HepG2 (cell line): ENCODE results near the gene VAV2. TPM values are rescaled to one million over a fixed set of nuclear protein-coding genes. Genes with fewer than 3 reads are reported as not detected.

Experiments used
- ATAC-seq: fragments of 200-7000 bp; cut with Tn5 transposase; 3 replicates; pipeline ENCODE4 v1.9.1; 2020; ENCODE audit warnings: mild to moderate bottlenecking, moderate library complexity
- BruUV-seq: library from RNA; stranded (reverse); fragments of 400-500 nt; replicated peaks from 2 replicates; lab custom pipeline; 2021; lab: Mats Ljungman, UMichigan
- CTCF ChIA-PET: fragments of 300-600 bp; formaldehyde crosslinking; extraction: SDS; loops from one replicate; lab custom pipeline; 2021; ENCODE audit warnings: low total read pairs, inconsistent platforms, low intra/inter-chr PET ratio; lab: Yijun Ruan, JAX
- POLR2A ChIA-PET: fragments of 350-600 bp; sonication (Branson Sonifier 250); formaldehyde crosslinking; loops from one replicate; lab custom pipeline; 2020; ENCODE audit warnings: antibody characterized with exemption, inconsistent platforms; lab: Yijun Ruan, JAX
- DNase-seq: peaks from one replicate; pipeline ENCODE4 v3.0.0-alpha.2; 2015; ENCODE audit warnings: low spot score
- FAIRE-seq: peaks from 3 replicates; lab custom pipeline; 2011; peaks lifted over from hg19 to GRCh38; lab: Jason Lieb, UNC
- H2AFZ ChIP-seq: one replicate; pipeline ENCODE4 v1.6.1; 2011; ENCODE audit warnings: low read length, inconsistent platforms
- H3K27ac ChIP-seq: fragments of 300-600 bp; 3 replicates; pipeline ENCODE4 v1.8.0; 2011; ENCODE audit warnings: mixed run types, mild to moderate bottlenecking, mixed read lengths, low read length, inconsistent platforms; ENCODE audit not compliant: insufficient read depth; ENCODE audit errors: extremely low read length
- H3K27me3 ChIP-seq, 2 experiments: fragments of 200-600 bp in 1 of 2; 2 replicates in 1 of 2; 3 replicates in 1 of 2; pipeline versions ENCODE4 v1.6.0 to v1.8.0; 2011; ENCODE audit warnings: low read length in 2 of 2, mild to moderate bottlenecking in 2 of 2, moderate library complexity in 2 of 2, inconsistent platforms in 1 of 2; ENCODE audit not compliant: insufficient read depth in 2 of 2, control insufficient read depth in 1 of 2
- H3K36me3 ChIP-seq, 2 experiments: fragments of 200-600 bp in 1 of 2; replicated peaks in 1 of 2; 2 replicates in 1 of 2; 3 replicates in 1 of 2; pipeline versions ENCODE4 v1.5.1 to v1.8.0; 2011; ENCODE audit warnings: low read length in 2 of 2, inconsistent platforms in 1 of 2; ENCODE audit not compliant: insufficient read depth in 2 of 2, control insufficient read depth in 1 of 2
- H3K4me1 ChIP-seq: 2 replicates; pipeline ENCODE4 v1.5.1; 2012; ENCODE audit warnings: low read length, inconsistent platforms; ENCODE audit not compliant: insufficient read depth
- H3K4me2 ChIP-seq: 2 replicates; pipeline ENCODE4 v1.6.0; 2011; ENCODE audit warnings: low read depth, low read length, inconsistent platforms
- H3K4me3 ChIP-seq, 3 experiments: fragments of 200-600 bp in 1 of 3; sonication (generic), shearing (Covaris generic) in 1 of 3; replicated peaks in 1 of 3; 2 replicates each; pipeline ENCODE4 v1.5.1; 2011 to 2016; ENCODE audit warnings: low read length in 3 of 3, inconsistent platforms in 2 of 3, low read depth in 2 of 3, mild to moderate bottlenecking in 2 of 3, control low read depth in 1 of 3, mixed read lengths in 1 of 3; ENCODE audit not compliant: insufficient read depth in 1 of 3
- H3K79me2 ChIP-seq: one replicate; pipeline ENCODE4 v1.6.1; 2011; ENCODE audit warnings: low read length, inconsistent platforms; ENCODE audit not compliant: insufficient read depth
- H3K9ac ChIP-seq: 2 replicates; pipeline ENCODE4 v1.6.0; 2011; ENCODE audit warnings: mild to moderate bottlenecking, low read depth, low read length, inconsistent platforms; ENCODE audit not compliant: insufficient read depth
- H3K9me3 ChIP-seq: 2 replicates; pipeline ENCODE4 v1.5.1; 2012; ENCODE audit warnings: mild to moderate bottlenecking, low read length
- H4K20me1 ChIP-seq: 2 replicates; pipeline ENCODE4 v1.6.0; 2011; ENCODE audit warnings: inconsistent platforms, mild to moderate bottlenecking, low read length, moderate library complexity; ENCODE audit not compliant: insufficient read depth
- ATAD3A ChIP-seq: sonication (generic); formaldehyde crosslinking; IDR thresholded peaks from 2 replicates; pipeline ENCODE4 v1.4.0; 2020; ENCODE audit warnings: missing genetic modification reagents
- MAFG ChIP-seq: sonication (generic); formaldehyde crosslinking; IDR thresholded peaks from 2 replicates; pipeline ENCODE4 v1.5.1; 2020; ENCODE audit warnings: mild to moderate bottlenecking, missing genetic modification reagents
- NFKB2 ChIP-seq: sonication (generic); formaldehyde crosslinking; IDR thresholded peaks from 2 replicates; pipeline ENCODE4 v1.4.0; 2020; ENCODE audit warnings: missing genetic modification reagents, borderline replicate concordance
- ONECUT2 ChIP-seq: sonication (generic); formaldehyde crosslinking; IDR thresholded peaks from 2 replicates; pipeline ENCODE4 v1.4.0; 2020; ENCODE audit warnings: missing genetic modification reagents
- POLR2A ChIP-seq, 2 experiments: IDR thresholded peaks; 2 replicates each; pipeline ENCODE4 v1.6.1; 2011; ENCODE audit warnings: low read depth in 2 of 2, low read length in 2 of 2, mild to moderate bottlenecking in 1 of 2, moderate library complexity in 1 of 2; ENCODE audit not compliant: insufficient read depth in 1 of 2
- RELA ChIP-seq: sonication (generic); formaldehyde crosslinking; IDR thresholded peaks from 2 replicates; pipeline ENCODE4 v1.4.0; 2020; ENCODE audit warnings: missing genetic modification reagents
- SMARCC2 ChIP-seq: fragments of 450-650 bp; IDR thresholded peaks from 2 replicates; pipeline ENCODE4 v1.6.1; 2017; ENCODE audit warnings: antibody characterized with exemption, mild to moderate bottlenecking
- ZNF12 ChIP-seq: sonication (generic); formaldehyde crosslinking; IDR thresholded peaks from 2 replicates; pipeline ENCODE4 v1.5.0; 2020; ENCODE audit warnings: missing genetic modification reagents
- ZNF24 ChIP-seq: fragments of 450-650 bp; IDR thresholded peaks from 2 replicates; pipeline ENCODE4 v1.6.1; 2017; ENCODE audit warnings: antibody characterized with exemption, mild to moderate bottlenecking
- ZNF33B ChIP-seq: sonication (generic); formaldehyde crosslinking; IDR thresholded peaks from 2 replicates; pipeline ENCODE4 v1.5.1; 2020; ENCODE audit warnings: mild to moderate bottlenecking, missing genetic modification reagents
- ZNF788 ChIP-seq: sonication (generic); formaldehyde crosslinking; IDR thresholded peaks from 2 replicates; pipeline ENCODE4 v1.5.0; 2020; ENCODE audit warnings: mild to moderate bottlenecking, missing genetic modification reagents, borderline replicate concordance
- WGBS: methylation state at CpG from one replicate; pipeline ENCODE4 v1.1.6; 2017; ENCODE audit warnings: low lambda C conversion rate; 5-methylcytosine and 5-hydroxymethylcytosine counted together
- in situ Hi-C: cut with HindIII; loops from 2 replicates; pipeline ENCODE4 v1.10.0; 2017; ENCODE audit warnings: low pct_unique_long_range_greater_than_20kb; ENCODE audit not compliant: extremely low pct_ligation_motif_present
- intact Hi-C: fragments of 100-400 bp; cut with micrococcal nuclease; formaldehyde crosslinking; loops from one replicate; pipeline ENCODE4 v1.10.0; 2022; ENCODE audit not compliant: unreplicated experiment
- polyA plus RNA-seq, 8 experiments: library from polyadenylated mRNA; depleted of rRNA in 3 of 8; stranded (reverse) in 7 of 8; unstranded in 1 of 8; fragments of >200 nt; fragmentation: Illumina TruSeq in 4 of 8; extraction: Trizol in 4 of 8; gene quantifications; 2 replicates each; pipeline versions ENCODE4 v1.2.1 to v1.2.3, GENCODE V29; 2011 to 2016; ENCODE audit warnings: low read depth in 4 of 8, missing spikeins in 1 of 8, mixed read lengths in 1 of 8; ENCODE audit not compliant: insufficient read depth in 1 of 8
- total RNA-seq, 5 experiments: library from RNA; depleted of rRNA; stranded (reverse); fragments of >200 nt; fragmentation: Illumina TruSeq; extraction: Trizol; gene quantifications; 2 replicates each; pipeline ENCODE4 v1.2.3, GENCODE V29; 2016; ENCODE audit warnings: low read depth in 1 of 5
- TF ChIP-seq, protein P1 (sequence below): sonication (generic); formaldehyde crosslinking; conservative IDR thresholded peaks from 2 replicates; pipeline ENCODE4 v1.4.0; 2020; ENCODE audit warnings: mild to moderate bottlenecking, missing genetic modification reagents, moderate library complexity
- TF ChIP-seq, protein P2 (sequence below): sonication (generic); formaldehyde crosslinking; IDR thresholded peaks from 2 replicates; pipeline ENCODE4 v1.5.1; 2020; ENCODE audit warnings: mild to moderate bottlenecking, missing genetic modification reagents, borderline replicate concordance
- TF ChIP-seq, protein P3 (sequence below): sonication (generic); formaldehyde crosslinking; IDR thresholded peaks from 2 replicates; pipeline ENCODE4 v1.4.0; 2020; ENCODE audit warnings: missing genetic modification reagents

The VAV2 gene
- total and polyA plus RNA-seq, 2 of the 13 experiments (the other 11 are each of a cell fraction or from before 2014, with no cell fraction given): 22.5 to 22.9 TPM

DNA sequence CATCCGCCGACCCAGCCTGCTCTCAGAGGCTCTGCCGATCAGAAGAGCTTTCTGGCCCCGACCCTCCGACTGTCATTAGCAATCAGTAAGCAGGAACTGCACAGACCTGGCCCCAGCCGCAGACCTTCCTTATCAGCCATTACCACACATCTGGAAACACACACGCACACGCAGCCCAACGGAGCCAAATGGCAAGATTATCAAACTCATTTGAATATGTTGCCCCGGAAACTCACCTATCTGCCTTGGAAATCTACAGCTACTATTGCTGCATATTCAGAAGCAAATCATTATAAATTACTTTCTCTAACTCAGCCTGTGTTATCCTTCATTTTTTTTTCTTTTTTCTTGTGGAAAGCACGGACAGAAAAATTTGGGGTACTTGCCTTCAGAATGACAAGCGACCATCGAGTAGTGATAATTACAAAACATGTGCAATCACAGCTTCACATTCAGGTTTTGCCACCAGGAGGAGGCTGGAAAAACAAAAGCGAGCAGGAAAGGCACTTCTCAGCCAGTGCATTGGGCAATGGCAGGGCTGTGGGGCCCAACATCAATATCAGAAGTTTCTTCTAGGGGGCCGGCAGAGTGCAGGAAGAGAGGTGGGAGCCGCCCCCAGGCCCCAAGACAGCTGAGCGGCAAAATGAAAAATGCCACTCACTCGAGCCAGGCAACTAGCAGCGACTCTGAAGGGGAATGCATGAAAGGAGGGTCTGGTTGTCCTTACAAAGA, 122.3 kb downstream of the VAV2 start:
- Histone ChIP-seq H3K9ac (no peak overlapping the region), H3K4me1 (peaks cover 7% of the 10 kb centered on the region; the same call in 1 of the 2 replicates), H2AFZ (no peak overlapping the region), H3K27ac (no peak overlapping the region), H3K9me3 (no peaks in the 10 kb centered on the region), H3K4me3 (no peak overlapping the region), H3K27me3 (no peaks in the 10 kb centered on the region), H4K20me1 (peaks cover 58% of the 10 kb centered on the region; the same call in 1 of the 2 replicates), H3K4me2 (no peak overlapping the region), H3K36me3 (peaks cover 3 to 6% of the 10 kb centered on the region in 2 experiments; a peak in 2 of 5 replicates), H3K79me2 (peaks cover 67% of the 10 kb centered on the region)
- no peak for DNase-seq
- intact Hi-C loops (no loop called here), in situ Hi-C loops (no loop called here)
- POLR2A ChIA-PET: no interaction called here
- CTCF ChIA-PET: no interaction called here
- no peak for ATAC-seq
- 93% methylated on average over 19 of the region's 19 CpGs for WGBS
- no peak for FAIRE-seq
- TF ChIP-seq, protein P1, sequence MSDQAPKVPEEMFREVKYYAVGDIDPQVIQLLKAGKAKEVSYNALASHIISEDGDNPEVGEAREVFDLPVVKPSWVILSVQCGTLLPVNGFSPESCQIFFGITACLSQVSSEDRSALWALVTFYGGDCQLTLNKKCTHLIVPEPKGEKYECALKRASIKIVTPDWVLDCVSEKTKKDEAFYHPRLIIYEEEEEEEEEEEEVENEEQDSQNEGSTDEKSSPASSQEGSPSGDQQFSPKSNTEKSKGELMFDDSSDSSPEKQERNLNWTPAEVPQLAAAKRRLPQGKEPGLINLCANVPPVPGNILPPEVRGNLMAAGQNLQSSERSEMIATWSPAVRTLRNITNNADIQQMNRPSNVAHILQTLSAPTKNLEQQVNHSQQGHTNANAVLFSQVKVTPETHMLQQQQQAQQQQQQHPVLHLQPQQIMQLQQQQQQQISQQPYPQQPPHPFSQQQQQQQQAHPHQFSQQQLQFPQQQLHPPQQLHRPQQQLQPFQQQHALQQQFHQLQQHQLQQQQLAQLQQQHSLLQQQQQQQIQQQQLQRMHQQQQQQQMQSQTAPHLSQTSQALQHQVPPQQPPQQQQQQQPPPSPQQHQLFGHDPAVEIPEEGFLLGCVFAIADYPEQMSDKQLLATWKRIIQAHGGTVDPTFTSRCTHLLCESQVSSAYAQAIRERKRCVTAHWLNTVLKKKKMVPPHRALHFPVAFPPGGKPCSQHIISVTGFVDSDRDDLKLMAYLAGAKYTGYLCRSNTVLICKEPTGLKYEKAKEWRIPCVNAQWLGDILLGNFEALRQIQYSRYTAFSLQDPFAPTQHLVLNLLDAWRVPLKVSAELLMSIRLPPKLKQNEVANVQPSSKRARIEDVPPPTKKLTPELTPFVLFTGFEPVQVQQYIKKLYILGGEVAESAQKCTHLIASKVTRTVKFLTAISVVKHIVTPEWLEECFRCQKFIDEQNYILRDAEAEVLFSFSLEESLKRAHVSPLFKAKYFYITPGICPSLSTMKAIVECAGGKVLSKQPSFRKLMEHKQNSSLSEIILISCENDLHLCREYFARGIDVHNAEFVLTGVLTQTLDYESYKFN (CRISPR knock-in tag): no peak
- TF ChIP-seq, protein P2, sequence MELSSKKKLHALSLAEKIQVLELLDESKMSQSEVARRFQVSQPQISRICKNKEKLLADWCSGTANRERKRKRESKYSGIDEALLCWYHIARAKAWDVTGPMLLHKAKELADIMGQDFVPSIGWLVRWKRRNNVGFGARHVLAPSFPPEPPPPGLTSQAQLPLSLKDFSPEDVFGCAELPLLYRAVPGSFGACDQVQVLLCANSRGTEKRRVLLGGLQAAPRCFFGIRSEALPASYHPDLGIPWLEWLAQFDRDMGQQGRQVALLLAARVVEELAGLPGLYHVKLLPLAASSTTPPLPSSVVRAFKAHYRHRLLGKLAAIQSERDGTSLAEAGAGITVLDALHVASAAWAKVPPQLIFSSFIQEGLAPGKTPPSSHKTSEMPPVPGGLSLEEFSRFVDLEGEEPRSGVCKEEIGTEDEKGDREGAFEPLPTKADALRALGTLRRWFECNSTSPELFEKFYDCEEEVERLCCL (CRISPR knock-in tag): no peak
- TF ChIP-seq ZNF788 (no peak), ONECUT2 (CRISPR knock-in tag) (no peak), POLR2A (IDR thresholded peaks at IDR 0.05; ENCODE audit: insufficient read depth in 1 of 2, low read depth in 2 of 2, low read length in 2 of 2) (no peak), ZNF12 (CRISPR knock-in tag) (no peak), NFKB2 (CRISPR knock-in tag) (no peak), SMARCC2 (no peak), ZNF24 (no peak), ATAD3A (no peak), RELA (CRISPR knock-in tag) (no peak), ZNF33B (CRISPR knock-in tag) (no peak), MAFG (CRISPR knock-in tag) (no peak)
- TF ChIP-seq, protein P3, sequence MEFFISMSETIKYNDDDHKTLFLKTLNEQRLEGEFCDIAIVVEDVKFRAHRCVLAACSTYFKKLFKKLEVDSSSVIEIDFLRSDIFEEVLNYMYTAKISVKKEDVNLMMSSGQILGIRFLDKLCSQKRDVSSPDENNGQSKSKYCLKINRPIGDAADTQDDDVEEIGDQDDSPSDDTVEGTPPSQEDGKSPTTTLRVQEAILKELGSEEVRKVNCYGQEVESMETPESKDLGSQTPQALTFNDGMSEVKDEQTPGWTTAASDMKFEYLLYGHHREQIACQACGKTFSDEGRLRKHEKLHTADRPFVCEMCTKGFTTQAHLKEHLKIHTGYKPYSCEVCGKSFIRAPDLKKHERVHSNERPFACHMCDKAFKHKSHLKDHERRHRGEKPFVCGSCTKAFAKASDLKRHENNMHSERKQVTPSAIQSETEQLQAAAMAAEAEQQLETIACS (CRISPR knock-in tag): no peak
- no TSS peak for BruUV-seq
